ENCODE results near the gene WNK1. TPM values are rescaled to one million over a fixed set of nuclear protein-coding genes. Genes with fewer than 3 reads are reported as not detected.

Gene WNK1
- total RNA-seq, 4 donors from 2014 or later = 153 to 220 (median 178) TPM

GRCh38 chr12:789852-790563 is 37.6 kb downstream of the WNK1 start:
- H3K27ac ChIP-seq = no peak overlapping the region

GRCh38 chr12:790608-791007 is 38.2 kb downstream of the WNK1 start:
- WGBS, 2 donors = 43 to 59% methylated on average over 1 of the region's 1 CpG
- no peak overlapping the region for H3K4me3 ChIP-seq
- H3K27ac ChIP-seq = no peak overlapping the region
- no peak for DNase-seq (ENCODE audit: low spot score in 2 of 2)
- no peaks in the 10 kb centered on the region for H3K27me3 ChIP-seq
- H3K4me1 ChIP-seq = peaks cover 0 to 67% (median 20%) of the 10 kb centered on the region in 4 donors
- no peaks in the 10 kb centered on the region for H3K36me3 ChIP-seq
- no peaks in the 10 kb centered on the region for H3K9me3 ChIP-seq
- TF ChIP-seq, protein P1, sequence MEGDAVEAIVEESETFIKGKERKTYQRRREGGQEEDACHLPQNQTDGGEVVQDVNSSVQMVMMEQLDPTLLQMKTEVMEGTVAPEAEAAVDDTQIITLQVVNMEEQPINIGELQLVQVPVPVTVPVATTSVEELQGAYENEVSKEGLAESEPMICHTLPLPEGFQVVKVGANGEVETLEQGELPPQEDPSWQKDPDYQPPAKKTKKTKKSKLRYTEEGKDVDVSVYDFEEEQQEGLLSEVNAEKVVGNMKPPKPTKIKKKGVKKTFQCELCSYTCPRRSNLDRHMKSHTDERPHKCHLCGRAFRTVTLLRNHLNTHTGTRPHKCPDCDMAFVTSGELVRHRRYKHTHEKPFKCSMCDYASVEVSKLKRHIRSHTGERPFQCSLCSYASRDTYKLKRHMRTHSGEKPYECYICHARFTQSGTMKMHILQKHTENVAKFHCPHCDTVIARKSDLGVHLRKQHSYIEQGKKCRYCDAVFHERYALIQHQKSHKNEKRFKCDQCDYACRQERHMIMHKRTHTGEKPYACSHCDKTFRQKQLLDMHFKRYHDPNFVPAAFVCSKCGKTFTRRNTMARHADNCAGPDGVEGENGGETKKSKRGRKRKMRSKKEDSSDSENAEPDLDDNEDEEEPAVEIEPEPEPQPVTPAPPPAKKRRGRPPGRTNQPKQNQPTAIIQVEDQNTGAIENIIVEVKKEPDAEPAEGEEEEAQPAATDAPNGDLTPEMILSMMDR (IDR thresholded peaks at IDR 0.05) = no peak

More at GRCh38 chr12:789852-790563, 37.6 kb downstream of the WNK1 start:
- TF ChIP-seq EP300 (IDR thresholded peaks at IDR 0.05) (no peak), POLR2A (IDR thresholded peaks at IDR 0.05) (no peak)
- TF ChIP-seq, protein P1 (IDR thresholded peaks at IDR 0.05) = no peak
- Histone ChIP-seq H3K4me1 (peaks cover 0 to 64% (median 20%) of the 10 kb centered on the region in 4 donors), H3K36me3 (no peaks in the 10 kb centered on the region), H3K4me3 (no peak overlapping the region), H3K9me3 (no peaks in the 10 kb centered on the region), H3K27me3 (no peaks in the 10 kb centered on the region)
- WGBS, 2 donors = 68% methylated on average over 3 of the region's 3 CpGs
- no peak for DNase-seq (ENCODE audit: low spot score in 2 of 2)

DNA sequence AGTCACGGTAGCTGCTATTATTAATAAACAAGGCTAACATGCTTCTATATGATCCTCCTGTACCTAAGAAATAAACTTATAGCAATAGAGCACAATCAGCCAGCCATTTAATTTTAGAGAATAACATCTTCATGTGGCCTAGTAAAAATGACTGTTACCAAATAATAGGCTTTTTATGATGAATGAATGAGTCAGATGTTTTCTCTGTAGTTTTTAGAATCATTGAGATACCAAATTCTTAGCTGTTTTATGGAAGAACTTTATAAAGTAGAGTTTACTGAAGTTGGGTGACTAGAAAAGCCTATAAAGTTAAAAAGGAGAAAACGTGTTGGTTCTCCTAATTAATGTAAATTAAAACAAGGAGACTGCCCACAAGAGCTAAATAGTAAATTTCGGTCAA is 40.7 kb downstream of the WNK1 start:
- Histone ChIP-seq H3K27me3 (no peaks in the 10 kb centered on the region), H3K4me1 (peaks cover 0 to 68% (median 26%) of the 10 kb centered on the region in 4 donors), H3K36me3 (no peaks in the 10 kb centered on the region), H3K27ac (peak overlapping the region in 1 of 4 donors; percentile 40), H3K9me3 (no peaks in the 10 kb centered on the region), H3K4me3 (no peak overlapping the region)
- DNase-seq (ENCODE audit: low spot score in 2 of 2) = no peak
- 69% methylated on average over 3 of the region's 3 CpGs for WGBS, 2 donors
- TF ChIP-seq, protein P1 (IDR thresholded peaks at IDR 0.05) = no peak
- TF ChIP-seq POLR2A (IDR thresholded peaks at IDR 0.05) (no peak), EP300 (IDR thresholded peaks at IDR 0.05) (no peak)

GRCh38 chr12:793711-794110 is 41.3 kb downstream of the WNK1 start:
- no peaks in the 10 kb centered on the region for H3K27me3 ChIP-seq
- no peak for TF ChIP-seq POLR2A (IDR thresholded peaks at IDR 0.05)
- TF ChIP-seq, protein P1 (IDR thresholded peaks at IDR 0.05) = no peak
- TF ChIP-seq EP300 (IDR thresholded peaks at IDR 0.05) = no peak
- peak overlapping the region in 1 of 4 donors; percentile 37 for H3K27ac ChIP-seq
- no peaks in the 10 kb centered on the region for H3K9me3 ChIP-seq
- H3K4me1 ChIP-seq = peaks cover 0 to 62% (median 23%) of the 10 kb centered on the region in 4 donors
- H3K36me3 ChIP-seq = no peaks in the 10 kb centered on the region
- no peak for DNase-seq (ENCODE audit: low spot score in 2 of 2)
- H3K4me3 ChIP-seq = no peak overlapping the region

DNA sequence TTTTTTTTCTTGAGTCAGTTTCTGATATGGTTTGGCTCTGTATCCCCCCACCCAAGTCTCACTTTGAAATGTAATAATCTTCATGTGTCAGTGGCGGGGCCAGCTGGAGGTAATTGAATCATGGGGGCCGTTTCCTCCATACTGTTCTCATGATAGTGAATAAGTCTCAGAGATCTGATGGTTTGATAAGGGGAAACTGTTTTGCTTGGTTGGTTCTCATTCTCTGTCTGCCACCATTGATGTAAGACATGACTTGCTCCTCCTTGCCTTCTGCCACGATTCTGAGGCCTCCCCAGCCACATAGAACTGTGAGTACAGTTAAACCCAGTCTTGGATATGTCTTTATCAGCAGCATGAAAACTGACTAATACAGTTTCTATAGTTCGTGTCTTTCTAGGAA is 42.9 kb downstream of the WNK1 start:
- Histone ChIP-seq H3K27me3 (no peaks in the 10 kb centered on the region), H3K36me3 (no peaks in the 10 kb centered on the region), H3K4me3 (no peak overlapping the region), H3K27ac (no peak overlapping the region), H3K4me1 (peaks cover 0 to 46% (median 19%) of the 10 kb centered on the region in 4 donors), H3K9me3 (no peaks in the 10 kb centered on the region)
- TF ChIP-seq EP300 (IDR thresholded peaks at IDR 0.05) (no peak), POLR2A (IDR thresholded peaks at IDR 0.05) (no peak)
- TF ChIP-seq, protein P1 (IDR thresholded peaks at IDR 0.05) = no peak
- no peak for DNase-seq (ENCODE audit: low spot score in 2 of 2)
- WGBS, 2 donors = 75 to 77% methylated on average over 4 of the region's 4 CpGs
